ENCODE results near the gene MACF1.
A peak's percentile ranks its signal among the peaks of the same experiment; 100 is the strongest.

MACF1 gene

DNA sequence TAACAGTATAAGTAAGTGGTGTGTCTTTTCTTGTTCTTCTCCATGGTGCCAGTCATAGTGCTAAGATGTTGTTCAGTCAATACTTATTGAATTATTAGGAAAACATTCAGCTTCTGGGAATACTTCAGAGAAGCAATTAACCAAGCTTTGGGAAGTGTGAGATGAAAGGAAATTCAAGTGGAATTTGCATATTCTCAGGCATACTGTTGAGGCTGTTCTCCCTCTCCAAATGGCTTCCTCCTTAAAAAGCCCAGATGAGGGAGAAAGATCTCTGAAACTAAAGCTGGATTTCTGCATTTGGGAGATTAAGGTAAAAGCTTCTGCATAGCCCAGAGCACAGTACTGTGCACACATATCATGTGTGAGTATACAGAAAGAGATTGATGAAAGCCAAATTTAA is 73.4 kb downstream of the MACF1 start:
- Mint-ChIP-seq H3K4me1 (ENCODE audit: low read depth) (peaks cover 12% of the 10 kb centered on the region), H3K36me3 (ENCODE audit: low read depth) (peaks cover 5% of the 10 kb centered on the region), H3K27ac (no peak overlapping the region), H3K4me3 (no peak overlapping the region), H3K9me3 (no peaks in the 10 kb centered on the region), H3K27me3 (ENCODE audit: low read depth) (no peaks in the 10 kb centered on the region)

DNA sequence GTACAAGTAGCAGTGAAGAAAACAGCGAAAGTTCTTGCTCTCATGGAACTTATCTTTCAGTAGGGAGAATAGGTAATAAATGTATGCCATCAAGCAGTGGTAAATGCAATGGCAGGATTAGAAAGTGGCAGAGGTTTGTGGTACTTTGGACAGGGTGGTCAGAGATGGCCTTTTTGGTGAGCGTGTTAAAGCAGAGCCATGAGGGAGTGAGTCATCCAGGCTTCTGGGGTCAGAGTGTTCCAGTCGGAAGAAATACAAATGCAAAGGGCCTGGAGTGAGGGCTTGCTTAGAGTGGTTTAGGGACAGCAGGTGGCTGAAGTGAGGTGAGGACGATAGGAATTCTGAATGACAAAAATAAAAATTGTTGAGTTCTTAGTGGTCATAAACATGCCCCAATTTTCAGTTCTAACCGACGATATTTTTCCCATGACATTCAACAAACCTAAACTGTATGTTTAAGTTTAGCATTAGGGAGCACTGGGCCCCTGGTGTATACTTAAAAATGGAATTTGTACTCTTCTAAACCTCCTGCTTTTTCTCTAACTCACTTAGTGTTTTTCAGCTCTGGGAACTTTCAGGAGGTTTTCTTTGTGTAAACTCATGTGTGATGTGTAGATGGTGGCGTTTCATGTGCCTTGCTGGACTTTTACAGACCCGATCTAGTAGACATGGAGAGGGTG is 78.2 kb downstream of the MACF1 start:
- H3K36me3 Mint-ChIP-seq (ENCODE audit: low read depth): peaks cover 35% of the 10 kb centered on the region
- no peak overlapping the region for H3K4me3 Mint-ChIP-seq
- H3K27ac Mint-ChIP-seq: no peak overlapping the region
- peaks cover 8% of the 10 kb centered on the region for H3K4me1 Mint-ChIP-seq (ENCODE audit: low read depth)
- no peaks in the 10 kb centered on the region for H3K27me3 Mint-ChIP-seq (ENCODE audit: low read depth)
- no peaks in the 10 kb centered on the region for H3K9me3 Mint-ChIP-seq

DNA sequence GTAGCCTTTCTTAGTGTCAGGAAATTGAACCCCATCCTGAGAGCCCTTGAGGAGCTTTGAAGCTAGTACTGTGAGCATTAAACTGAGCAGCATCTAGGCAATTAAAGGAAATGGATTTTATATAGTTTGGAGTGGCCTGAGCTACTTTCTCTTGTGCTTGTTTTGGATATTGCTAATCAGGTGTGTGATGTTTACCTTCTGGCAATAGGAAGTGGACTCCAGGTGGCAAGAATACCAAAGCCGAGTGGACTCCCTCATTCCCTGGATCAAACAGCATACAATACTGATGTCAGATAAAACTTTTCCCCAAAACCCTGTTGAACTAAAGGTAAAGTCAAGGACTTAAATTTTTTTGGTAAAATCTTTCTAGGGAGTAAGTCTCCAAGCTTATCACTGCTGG is 79.4 kb downstream of the MACF1 start:
- H3K4me3 Mint-ChIP-seq: no peak overlapping the region
- no peaks in the 10 kb centered on the region for H3K9me3 Mint-ChIP-seq
- H3K36me3 Mint-ChIP-seq (ENCODE audit: low read depth): peaks cover 36% of the 10 kb centered on the region
- no peak overlapping the region for H3K27ac Mint-ChIP-seq
- peaks cover 5% of the 10 kb centered on the region for H3K4me1 Mint-ChIP-seq (ENCODE audit: low read depth)
- H3K27me3 Mint-ChIP-seq (ENCODE audit: low read depth): no peaks in the 10 kb centered on the region

DNA sequence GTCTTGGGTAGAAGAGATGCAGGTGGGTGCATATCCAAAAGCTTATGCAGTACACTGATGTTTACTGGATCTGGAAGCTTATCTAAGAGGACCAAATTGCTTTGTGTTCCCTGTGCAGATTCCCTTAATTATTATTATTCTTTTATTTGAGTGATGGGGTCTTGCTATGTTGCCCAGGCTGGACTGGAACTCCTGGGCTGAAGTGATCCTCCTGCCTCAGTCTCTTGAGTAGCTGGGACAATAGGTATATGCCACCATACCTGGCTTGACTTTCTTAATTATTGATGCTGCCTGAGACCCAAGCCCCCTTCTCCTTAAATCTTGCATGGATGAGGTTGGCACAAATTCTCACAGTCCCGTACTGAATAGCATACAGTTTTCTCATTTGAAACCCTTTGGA is 83.0 kb downstream of the MACF1 start:
- no peaks in the 10 kb centered on the region for H3K27me3 Mint-ChIP-seq (ENCODE audit: low read depth)
- peaks cover 55% of the 10 kb centered on the region for H3K36me3 Mint-ChIP-seq (ENCODE audit: low read depth)
- H3K4me1 Mint-ChIP-seq (ENCODE audit: low read depth): peaks cover 7% of the 10 kb centered on the region
- H3K27ac Mint-ChIP-seq: no peak overlapping the region
- H3K9me3 Mint-ChIP-seq: no peaks in the 10 kb centered on the region
- no peak overlapping the region for H3K4me3 Mint-ChIP-seq

DNA sequence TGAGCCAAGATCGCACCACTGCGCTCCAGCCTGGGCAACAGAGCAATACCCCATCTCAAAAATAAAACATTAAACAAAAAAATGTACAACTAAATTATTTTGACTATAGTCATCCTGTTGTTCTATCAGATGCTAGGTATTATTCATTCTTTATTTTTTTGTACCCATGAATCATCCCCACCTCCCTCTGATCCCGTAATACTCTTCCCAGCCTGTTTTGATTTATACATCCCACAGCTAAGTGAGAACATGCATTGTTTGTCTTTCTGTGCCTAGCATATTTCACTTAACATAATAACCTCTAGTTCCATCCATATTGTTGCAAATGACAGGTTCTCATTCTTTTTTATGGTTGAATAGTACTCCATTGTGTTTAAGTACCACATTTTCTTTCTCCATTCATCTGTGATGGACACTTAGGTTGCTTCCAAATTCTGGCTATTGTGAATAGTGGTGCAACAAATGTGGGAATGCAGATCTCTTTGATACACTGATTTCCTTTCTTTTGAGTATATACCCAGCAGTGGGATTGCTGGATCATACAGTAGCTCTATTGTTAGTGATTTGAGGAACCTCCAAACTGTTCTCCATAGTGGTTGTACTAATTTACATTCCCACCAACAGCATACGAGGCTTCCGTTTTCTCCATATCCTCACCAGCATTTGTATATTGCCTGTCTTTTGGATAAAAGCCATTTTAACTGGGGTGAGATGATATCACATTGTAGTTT is 84.4 kb downstream of the MACF1 start:
- Mint-ChIP-seq H3K27me3 (ENCODE audit: low read depth) (no peaks in the 10 kb centered on the region), H3K4me1 (ENCODE audit: low read depth) (peaks cover 15% of the 10 kb centered on the region), H3K27ac (no peak overlapping the region), H3K4me3 (no peak overlapping the region), H3K9me3 (no peaks in the 10 kb centered on the region), H3K36me3 (ENCODE audit: low read depth) (peaks cover 55% of the 10 kb centered on the region)

DNA sequence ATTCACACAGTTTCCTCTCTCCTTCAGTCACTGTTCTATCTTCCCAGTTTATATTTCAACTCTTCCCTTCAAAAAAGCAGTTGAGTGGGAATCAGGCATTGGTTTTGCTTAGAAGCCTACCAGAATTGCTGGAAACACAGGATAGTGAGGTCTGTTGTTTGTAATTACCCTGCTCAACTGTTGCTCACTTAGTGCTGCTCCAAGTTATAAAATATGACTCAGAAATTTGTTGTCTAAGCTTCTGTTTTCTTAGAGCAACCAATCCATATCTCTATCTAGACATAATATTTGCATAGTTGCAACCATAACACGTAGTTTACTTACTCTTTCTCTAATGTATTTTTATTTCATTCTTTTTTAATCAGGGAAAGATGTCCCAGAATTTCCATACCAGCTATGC is 87.9 kb downstream of the MACF1 start:
- Mint-ChIP-seq H3K36me3 (ENCODE audit: low read depth) (peaks cover 56% of the 10 kb centered on the region), H3K4me1 (ENCODE audit: low read depth) (peaks cover 19% of the 10 kb centered on the region), H3K27ac (no peak overlapping the region), H3K27me3 (ENCODE audit: low read depth) (no peaks in the 10 kb centered on the region), H3K4me3 (no peak overlapping the region), H3K9me3 (no peaks in the 10 kb centered on the region)

DNA sequence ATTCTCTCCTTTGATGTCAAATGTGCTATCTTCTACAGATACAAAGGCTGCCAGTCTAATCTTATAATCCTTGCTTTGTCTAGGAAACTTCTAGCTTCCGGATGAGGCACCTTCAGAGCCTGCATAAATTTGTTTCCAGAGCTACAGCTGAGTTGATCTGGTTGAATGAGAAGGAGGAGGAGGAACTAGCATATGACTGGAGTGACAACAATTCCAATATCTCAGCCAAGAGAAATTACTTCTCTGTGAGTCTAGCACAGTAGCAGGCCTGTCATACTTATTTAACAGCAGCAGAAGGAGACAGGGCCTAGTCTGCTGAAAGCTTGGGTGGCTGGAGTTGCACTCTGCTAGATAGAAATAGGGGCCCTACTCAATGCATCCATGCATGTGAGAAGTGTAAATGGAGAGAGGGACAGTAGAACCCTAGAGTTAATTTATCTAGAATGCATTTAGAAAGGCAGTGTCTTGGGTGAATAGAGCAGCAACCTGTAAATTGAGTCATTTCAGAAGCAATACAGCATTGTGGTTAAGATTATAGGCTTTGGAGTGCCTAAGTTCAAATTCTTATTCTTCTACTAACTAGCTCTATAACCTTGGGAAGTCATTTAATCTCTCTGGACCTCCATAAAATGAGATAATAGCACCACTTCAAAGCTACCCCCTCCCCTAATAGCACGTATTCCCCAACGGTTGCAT is 89.0 kb downstream of the MACF1 start:
- Mint-ChIP-seq H3K9me3 (no peaks in the 10 kb centered on the region), H3K27ac (no peak overlapping the region), H3K27me3 (ENCODE audit: low read depth) (no peaks in the 10 kb centered on the region), H3K4me3 (no peak overlapping the region), H3K36me3 (ENCODE audit: low read depth) (peaks cover 58% of the 10 kb centered on the region), H3K4me1 (ENCODE audit: low read depth) (peaks cover 19% of the 10 kb centered on the region)

DNA sequence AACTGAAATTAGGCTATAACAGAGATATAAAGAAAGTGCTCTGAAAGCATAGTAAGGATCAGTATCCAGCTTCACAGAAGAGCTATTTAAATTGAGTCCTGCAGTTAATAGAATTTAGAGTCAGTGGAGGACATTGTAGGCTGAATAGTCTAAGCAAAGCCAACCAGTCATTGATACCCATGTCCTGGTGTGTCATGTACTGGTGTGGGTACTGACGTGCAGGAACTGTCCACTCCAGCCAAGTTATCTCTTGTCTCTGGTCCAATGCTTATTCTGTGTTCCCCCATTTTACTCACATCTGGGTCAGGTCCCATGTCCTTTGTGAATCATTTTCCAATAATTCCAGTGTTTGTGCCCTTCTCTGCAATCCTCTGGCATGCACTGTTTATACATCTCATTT is 90.0 kb downstream of the MACF1 start:
- Mint-ChIP-seq H3K27me3 (ENCODE audit: low read depth) (no peaks in the 10 kb centered on the region), H3K27ac (no peak overlapping the region), H3K36me3 (ENCODE audit: low read depth) (peaks cover 57% of the 10 kb centered on the region), H3K4me3 (no peak overlapping the region), H3K4me1 (ENCODE audit: low read depth) (peaks cover 19% of the 10 kb centered on the region), H3K9me3 (no peaks in the 10 kb centered on the region)

DNA sequence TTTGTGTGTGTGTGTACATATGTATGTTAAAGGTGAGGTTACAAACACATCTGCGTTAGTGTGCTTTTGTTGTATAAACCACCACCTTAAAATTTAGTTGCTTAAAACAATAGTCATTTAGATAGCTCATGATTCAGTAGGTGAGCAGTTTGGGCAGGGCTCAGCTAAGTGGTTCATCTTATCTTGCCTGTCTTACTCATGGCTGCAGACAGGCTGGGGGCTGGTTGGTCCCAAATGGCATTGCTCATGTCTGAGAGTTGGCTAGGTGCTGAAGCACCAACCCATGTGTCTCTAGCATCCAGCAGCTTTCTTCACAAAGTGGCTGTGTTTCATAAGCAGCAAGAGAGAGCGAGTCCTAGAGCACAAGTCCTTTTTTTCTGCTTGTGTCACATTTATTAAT is 91.4 kb downstream of the MACF1 start:
- peaks cover 15% of the 10 kb centered on the region for H3K4me1 Mint-ChIP-seq (ENCODE audit: low read depth)
- peaks cover 63% of the 10 kb centered on the region for H3K36me3 Mint-ChIP-seq (ENCODE audit: low read depth)
- peak overlapping the region; percentile 56 for H3K27ac Mint-ChIP-seq
- H3K27me3 Mint-ChIP-seq (ENCODE audit: low read depth): no peaks in the 10 kb centered on the region
- H3K9me3 Mint-ChIP-seq: no peaks in the 10 kb centered on the region
- H3K4me3 Mint-ChIP-seq: no peak overlapping the region

DNA sequence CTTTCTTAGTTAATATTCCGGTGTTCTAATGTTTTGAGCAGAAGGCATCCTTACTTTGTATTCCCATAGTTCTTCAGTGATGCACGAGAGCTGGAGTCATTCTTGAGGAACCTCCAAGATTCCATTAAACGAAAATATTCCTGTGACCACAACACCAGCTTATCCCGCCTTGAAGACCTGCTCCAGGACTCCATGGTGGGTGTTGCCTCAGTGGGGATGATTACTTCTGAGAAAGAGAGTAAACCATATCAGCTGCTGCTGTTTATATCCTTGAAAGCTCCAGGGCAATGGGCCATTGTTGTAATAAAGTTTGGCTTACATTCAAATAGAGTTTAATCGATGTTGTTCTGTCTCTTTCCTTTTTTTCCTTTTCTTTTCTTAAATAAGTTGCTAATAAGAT is 93.1 kb downstream of the MACF1 start:
- Mint-ChIP-seq H3K4me3 (no peak overlapping the region), H3K9me3 (no peaks in the 10 kb centered on the region), H3K36me3 (ENCODE audit: low read depth) (peaks cover 58% of the 10 kb centered on the region), H3K4me1 (ENCODE audit: low read depth) (peaks cover 12% of the 10 kb centered on the region), H3K27ac (no peak overlapping the region), H3K27me3 (ENCODE audit: low read depth) (no peaks in the 10 kb centered on the region)

DNA sequence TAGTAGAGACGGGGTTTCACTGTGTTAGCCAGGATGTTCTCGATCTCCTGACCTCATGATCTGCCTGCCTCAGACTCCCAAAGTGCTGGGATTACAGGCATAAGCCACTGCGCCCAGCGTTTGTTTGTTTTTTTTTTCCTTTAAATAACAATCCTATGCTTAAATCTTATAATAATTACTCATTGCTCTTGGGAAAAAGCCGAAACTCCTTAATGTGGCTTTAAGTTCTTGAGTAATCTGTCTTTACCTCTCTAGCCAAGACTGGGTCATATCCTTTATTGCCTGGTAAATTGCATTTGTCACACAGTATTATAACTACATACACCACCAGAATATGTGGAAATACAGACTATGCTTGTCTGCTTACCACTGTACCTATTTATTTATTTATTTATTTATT is 97.1 kb downstream of the MACF1 start:
- Mint-ChIP-seq H3K9me3 (no peaks in the 10 kb centered on the region), H3K27me3 (ENCODE audit: low read depth) (no peaks in the 10 kb centered on the region), H3K4me1 (ENCODE audit: low read depth) (peaks cover 5% of the 10 kb centered on the region), H3K27ac (no peak overlapping the region), H3K4me3 (no peak overlapping the region), H3K36me3 (ENCODE audit: low read depth) (peaks cover 44% of the 10 kb centered on the region)

DNA sequence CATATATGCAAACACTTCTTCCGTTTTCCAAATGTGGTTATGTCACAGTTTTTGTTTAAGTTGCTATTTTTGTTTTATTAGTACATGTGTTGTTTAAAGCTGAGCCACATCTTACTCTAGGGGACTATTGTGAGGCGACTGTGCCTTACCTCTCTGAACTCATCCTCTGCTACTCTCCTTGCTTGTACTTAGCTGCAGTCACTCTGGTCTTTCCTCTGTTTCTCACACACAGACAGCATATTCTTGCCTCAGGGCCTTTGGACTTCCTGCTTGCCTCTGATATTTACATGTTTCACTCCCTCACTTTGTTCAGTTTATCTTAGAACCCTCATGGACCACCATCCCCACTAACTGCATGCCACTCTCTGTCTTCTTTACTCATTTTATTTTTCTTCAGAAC is 101.1 kb downstream of the MACF1 start:
- Mint-ChIP-seq H3K4me3 (no peak overlapping the region), H3K27ac (no peak overlapping the region), H3K36me3 (ENCODE audit: low read depth) (peaks cover 44% of the 10 kb centered on the region), H3K9me3 (no peaks in the 10 kb centered on the region), H3K27me3 (ENCODE audit: low read depth) (no peaks in the 10 kb centered on the region), H3K4me1 (ENCODE audit: low read depth) (peaks cover 5% of the 10 kb centered on the region)

DNA sequence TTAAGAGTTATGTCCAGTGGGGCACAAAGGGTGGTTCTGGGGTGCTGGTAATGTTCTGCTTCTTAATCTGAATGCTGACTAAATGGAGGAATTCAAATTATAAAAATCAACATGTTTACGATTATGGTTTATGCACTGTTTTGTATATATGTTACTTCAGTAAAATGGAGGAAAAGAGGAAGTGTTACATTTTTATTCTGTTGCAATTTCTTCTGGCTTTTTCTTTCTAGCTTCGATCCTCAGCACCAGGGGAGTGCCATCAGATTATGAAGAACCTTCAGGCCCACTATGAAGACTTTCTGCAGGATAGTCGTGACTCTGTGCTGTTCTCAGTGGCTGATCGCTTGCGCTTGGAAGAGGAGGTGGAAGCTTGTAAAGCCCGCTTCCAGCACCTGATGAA is 105.5 kb downstream of the MACF1 start:
- Mint-ChIP-seq H3K4me1 (ENCODE audit: low read depth) (peaks cover 5% of the 10 kb centered on the region), H3K36me3 (ENCODE audit: low read depth) (peaks cover 46% of the 10 kb centered on the region), H3K4me3 (no peak overlapping the region), H3K27ac (no peak overlapping the region), H3K27me3 (ENCODE audit: low read depth) (no peaks in the 10 kb centered on the region), H3K9me3 (no peaks in the 10 kb centered on the region)

DNA sequence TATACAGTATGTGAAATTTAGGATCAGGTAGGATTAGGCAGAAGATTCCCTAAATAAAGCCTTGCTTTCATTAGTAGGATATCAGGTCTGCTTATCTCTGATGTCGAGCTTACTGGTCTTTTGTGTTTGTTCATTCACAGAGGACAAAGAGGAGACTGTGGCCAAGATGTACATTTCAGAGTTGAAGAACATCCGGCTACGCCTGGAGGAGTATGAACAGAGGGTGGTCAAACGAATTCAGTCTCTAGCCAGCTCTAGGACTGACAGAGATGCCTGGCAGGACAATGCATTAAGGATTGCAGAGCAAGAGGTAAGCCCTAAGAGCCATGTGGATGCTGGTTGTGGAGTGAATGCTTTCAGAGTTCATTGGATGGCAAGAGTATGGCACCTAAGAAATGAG is 106.2 kb downstream of the MACF1 start:
- Mint-ChIP-seq H3K36me3 (ENCODE audit: low read depth) (peaks cover 48% of the 10 kb centered on the region), H3K4me3 (no peak overlapping the region), H3K27me3 (ENCODE audit: low read depth) (no peaks in the 10 kb centered on the region), H3K4me1 (ENCODE audit: low read depth) (peaks cover 2% of the 10 kb centered on the region), H3K27ac (no peak overlapping the region), H3K9me3 (no peaks in the 10 kb centered on the region)

DNA sequence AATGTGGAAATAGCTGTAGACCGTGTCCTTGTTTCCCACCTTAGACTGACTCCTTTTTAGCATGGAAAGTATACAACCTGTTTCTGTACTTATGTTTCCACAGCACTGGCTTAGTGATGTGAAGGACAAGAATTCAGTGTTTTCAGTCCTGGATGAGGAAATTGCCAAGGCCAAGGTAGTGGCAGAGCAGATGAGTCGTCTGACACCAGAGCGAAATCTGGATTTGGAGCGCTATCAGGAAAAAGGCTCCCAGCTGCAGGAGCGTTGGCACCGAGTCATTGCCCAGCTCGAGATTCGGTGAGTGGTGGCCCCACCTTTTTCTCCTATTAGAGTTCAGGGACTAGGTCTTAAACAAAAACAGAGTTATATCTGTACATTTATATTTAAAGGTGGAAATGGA is 112.6 kb downstream of the MACF1 start:
- Mint-ChIP-seq H3K36me3 (ENCODE audit: low read depth) (peaks cover 64% of the 10 kb centered on the region), H3K4me1 (ENCODE audit: low read depth) (peaks cover 9% of the 10 kb centered on the region), H3K4me3 (no peak overlapping the region), H3K27ac (no peak overlapping the region), H3K9me3 (no peaks in the 10 kb centered on the region), H3K27me3 (ENCODE audit: low read depth) (no peaks in the 10 kb centered on the region)
